22Rv1 (cell line): ENCODE data around the gene NPY4R.
"Not testable (repeated sequence)": the region's sequence is repeated elsewhere in the genome, so short reads cannot be mapped to it uniquely, and the experiment has no call there.

Source experiments
- ZFX ChIP-seq: fragments of 450-650 bp; IDR thresholded peaks from 2 replicates; pipeline ENCODE4 v1.6.1; 2017; ENCODE audit warnings: antibody characterized with exemption, borderline replicate concordance
- TF ChIP-seq, protein P1 (sequence below): fragments of 450-650 bp; IDR thresholded peaks from 2 replicates; pipeline ENCODE4 v1.5.1; 2017; ENCODE audit warnings: mild to moderate bottlenecking

DNA sequence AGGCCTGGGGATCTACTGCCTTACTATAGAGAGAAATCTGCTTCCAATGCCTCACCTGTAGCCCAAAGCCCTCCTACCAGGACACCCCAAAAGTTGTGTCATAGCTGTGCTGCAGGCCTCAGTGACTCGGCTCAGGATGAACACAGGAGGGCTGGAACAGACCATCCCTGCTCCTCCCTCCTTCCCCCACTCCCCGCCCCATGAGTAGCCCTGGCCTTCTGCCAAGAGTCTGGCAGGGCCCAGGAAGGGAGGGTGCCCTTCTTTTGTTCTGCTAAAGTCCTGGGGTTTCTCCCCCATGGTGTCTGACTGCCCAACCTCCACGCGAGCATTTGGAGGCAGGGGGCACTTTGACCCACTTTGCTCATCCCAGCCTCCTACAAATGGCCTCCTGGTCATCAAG, 24.8 kb downstream of the NPY4R start:
- TF ChIP-seq, protein P1, sequence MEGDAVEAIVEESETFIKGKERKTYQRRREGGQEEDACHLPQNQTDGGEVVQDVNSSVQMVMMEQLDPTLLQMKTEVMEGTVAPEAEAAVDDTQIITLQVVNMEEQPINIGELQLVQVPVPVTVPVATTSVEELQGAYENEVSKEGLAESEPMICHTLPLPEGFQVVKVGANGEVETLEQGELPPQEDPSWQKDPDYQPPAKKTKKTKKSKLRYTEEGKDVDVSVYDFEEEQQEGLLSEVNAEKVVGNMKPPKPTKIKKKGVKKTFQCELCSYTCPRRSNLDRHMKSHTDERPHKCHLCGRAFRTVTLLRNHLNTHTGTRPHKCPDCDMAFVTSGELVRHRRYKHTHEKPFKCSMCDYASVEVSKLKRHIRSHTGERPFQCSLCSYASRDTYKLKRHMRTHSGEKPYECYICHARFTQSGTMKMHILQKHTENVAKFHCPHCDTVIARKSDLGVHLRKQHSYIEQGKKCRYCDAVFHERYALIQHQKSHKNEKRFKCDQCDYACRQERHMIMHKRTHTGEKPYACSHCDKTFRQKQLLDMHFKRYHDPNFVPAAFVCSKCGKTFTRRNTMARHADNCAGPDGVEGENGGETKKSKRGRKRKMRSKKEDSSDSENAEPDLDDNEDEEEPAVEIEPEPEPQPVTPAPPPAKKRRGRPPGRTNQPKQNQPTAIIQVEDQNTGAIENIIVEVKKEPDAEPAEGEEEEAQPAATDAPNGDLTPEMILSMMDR: not testable (repeated sequence)
- TF ChIP-seq ZFX: not testable (repeated sequence)
